HG02973 (cell line): ENCODE results near the gene YDJC.
"Not testable (repeated sequence)": the region's sequence is repeated elsewhere in the genome, so short reads cannot be mapped to it uniquely, and the experiment has no call there.

Experiments
- ATAC-seq: cut with Tn5 transposase; IDR thresholded peaks from one replicate; pipeline ENCODE4 v1.9.1; 2021; ENCODE audit warnings: moderate library complexity; ENCODE audit not compliant: unreplicated experiment

The YDJC gene

DNA sequence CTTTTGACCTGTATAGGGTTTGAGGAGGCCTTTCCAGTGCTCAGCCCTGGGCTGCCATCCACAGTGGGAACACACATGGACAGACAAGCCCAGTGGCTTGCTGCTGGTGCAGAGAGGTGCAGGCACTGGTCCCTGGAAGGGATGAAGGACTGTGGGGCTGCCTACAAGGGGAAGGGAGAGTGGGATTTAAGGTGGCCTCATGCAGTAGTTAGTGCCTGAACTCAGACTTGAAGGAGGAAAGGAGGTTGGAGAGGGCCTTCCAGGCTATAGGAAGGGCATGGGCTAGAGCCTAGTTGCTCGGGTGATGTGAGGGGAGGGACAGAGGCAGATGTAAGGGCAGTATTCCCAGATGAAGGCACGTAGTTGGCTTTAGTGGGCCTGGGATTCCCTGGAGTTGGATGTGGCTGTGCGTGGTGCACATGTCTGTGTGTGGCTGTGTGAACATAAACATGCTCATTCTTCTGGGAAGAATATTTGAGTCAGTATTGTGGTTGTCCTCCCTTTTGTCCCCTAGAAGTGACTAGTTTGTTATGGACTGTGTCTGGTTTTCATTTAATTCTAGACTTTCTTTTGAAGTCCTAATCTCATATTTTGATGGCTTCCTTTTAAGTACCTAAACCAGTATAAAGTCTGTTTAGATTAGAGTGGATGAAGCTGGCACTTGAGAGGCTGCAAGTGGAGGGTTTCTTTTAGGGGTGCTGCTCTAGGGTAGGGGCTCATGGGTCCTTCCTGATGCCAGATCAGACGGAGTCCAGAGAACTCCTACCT lies 18.4 kb downstream of the YDJC start:
- no peak for ATAC-seq

DNA sequence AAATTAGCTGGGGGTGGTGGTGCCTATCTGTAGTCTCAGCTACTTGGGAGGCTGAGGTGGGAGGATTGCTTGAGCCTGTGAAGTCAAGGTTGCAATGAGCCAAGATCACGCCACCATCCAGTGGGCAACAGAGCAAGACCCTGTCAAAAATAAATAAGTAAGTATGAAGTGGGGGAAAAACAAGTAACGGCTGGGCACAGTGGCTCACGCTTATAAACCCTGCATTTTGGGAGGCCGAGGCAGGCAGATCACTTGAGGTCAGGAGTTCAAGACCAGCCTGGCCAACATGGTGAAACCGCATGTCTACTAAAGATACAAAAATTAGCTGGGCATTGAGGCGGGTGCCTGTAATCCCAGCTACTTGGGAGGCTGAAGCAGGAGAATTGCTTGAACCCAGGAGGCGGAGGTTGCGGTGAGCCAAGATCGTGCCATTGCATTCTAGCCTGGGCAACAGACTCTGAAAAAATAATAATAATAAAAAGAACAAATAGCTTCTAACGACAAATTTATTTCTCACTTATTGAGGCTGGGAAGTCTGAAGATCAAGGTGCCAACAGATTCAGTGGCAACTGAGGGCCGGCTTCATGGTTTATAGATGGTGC lies 20.2 kb downstream of the YDJC start:
- not testable (repeated sequence) for ATAC-seq

GRCh38 chr22:21606775-21607174 lies 23.0 kb downstream of the YDJC start:
- no peak for ATAC-seq

DNA sequence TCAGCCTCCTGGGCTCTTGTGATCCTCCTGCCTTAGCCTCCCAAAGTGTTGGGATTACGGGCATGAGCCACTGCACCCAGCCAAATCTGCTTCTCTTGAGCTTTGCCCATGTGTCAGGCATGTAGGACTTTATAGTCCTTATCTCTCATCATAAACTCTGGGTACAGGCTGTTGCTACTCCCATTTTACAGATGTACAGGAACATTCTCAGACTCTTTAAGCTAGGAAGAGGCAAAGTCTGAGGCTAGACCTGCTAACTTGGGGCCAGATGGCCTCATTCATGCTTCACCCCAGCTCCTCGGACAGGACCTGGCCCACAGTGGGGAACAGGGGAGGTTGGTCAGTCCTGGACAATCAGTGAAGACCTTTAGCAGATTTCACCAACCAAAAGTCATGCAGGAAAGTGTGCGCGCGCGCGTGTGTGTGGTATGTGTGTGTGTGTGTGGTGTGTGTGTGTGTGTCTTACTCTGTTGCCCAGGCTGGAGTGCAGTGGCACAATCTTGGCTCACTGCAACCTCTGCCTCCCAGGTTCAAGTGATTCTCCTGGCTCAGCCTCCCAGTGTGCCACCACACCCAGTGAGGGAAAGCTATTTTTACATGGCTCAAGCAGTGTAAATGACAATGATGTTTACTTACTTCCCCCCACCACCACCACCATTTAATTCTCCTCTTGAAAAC lies 23.8 kb downstream of the YDJC start:
- no peak for ATAC-seq

- ATAC-seq = no peak
Measured at GRCh38 chr22:21603973-21604372, 25.8 kb downstream of the YDJC start.

- no peak for ATAC-seq
Measured at GRCh38 chr22:21602579-21602978, 27.2 kb downstream of the YDJC start.

- no peak for ATAC-seq
Measured at GRCh38 chr22:21599053-21599893, 30.5 kb downstream of the YDJC start.

GRCh38 chr22:21598302-21598701 lies 31.5 kb downstream of the YDJC start:
- no peak for ATAC-seq

DNA sequence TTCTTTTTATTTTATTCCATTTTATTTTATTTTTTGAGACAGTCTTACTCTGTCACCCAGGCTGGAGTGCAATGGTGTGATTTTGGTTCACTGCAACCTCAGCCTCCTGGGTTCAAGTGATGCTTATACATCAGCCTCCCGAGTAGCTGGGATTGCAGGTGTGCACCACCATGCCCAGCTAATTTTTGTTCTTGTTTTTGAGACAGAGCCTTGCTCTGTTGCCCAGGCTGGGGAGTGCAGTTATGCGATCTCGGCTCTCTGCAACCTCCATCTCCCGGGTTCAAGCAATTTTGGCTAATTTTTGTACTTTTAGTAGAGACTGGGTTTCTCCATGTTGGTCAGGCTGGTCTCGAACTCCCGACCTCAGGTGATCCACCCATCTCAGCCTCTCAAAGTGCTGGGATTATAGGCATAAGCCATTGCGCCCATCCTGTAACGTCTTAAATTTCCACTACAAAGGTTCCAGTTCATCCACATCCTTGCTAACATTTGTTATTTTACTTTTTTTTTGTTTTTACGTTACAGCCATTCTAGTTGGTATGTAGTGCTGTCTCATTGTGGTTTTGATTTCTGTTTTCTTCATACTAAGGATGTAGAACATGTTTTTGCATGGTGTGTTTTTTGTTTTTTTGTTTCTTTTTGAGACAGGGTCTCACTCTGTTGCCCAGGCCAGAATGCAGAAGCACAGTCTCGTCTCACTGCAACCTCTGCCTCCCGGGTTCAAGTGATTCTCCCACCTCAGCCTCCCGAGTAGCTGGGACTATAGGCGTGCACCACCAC lies 33.3 kb downstream of the YDJC start:
- ATAC-seq = not testable (repeated sequence)

GRCh38 chr22:21594865-21595452 lies 34.9 kb downstream of the YDJC start:
- ATAC-seq = no peak

- ATAC-seq = no peak
Measured at GRCh38 chr22:21593406-21594232, 36.2 kb downstream of the YDJC start.

GRCh38 chr22:21592422-21592821 lies 37.4 kb downstream of the YDJC start:
- ATAC-seq = no peak

- no peak for ATAC-seq
Measured at GRCh38 chr22:21591695-21592094, 38.1 kb downstream of the YDJC start.

- ATAC-seq = no peak
Measured at GRCh38 chr22:21590809-21591641, 38.8 kb downstream of the YDJC start.

GRCh38 chr22:21589396-21589795 lies 40.4 kb downstream of the YDJC start:
- no peak for ATAC-seq

GRCh38 chr22:21587803-21588611 lies 41.8 kb downstream of the YDJC start:
- ATAC-seq = peak; percentile 85

DNA sequence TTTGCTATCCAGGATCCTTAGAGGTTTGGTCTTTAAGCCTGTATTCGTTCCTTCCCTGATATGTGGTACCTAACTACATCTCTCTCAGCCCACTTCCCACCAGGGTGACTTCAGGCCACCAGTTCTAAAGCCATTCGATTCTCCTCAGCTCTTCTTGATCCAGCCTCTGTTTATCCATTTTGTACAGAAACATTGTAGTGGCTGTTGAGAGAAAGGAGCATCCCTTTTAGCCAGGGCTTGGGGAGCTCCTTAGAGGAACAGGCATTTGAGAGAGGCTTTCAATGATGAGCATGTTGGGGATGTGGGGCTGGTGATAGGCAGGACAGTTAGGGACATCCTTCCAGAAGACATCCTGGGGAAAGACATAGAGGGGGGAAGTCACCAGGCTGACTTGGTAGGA lies 44.4 kb downstream of the YDJC start:
- ATAC-seq = no peak
